ENCODE results near the gene LARGE1. TPM values are rescaled to one million over a fixed set of nuclear protein-coding genes. Genes with fewer than 3 reads are reported as not detected.

LARGE1 gene
- total RNA-seq, 1 experiment from 2014 or later, result 1.5 TPM

- TF ChIP-seq REST (IDR thresholded peaks at IDR 0.05; ENCODE audit: low read depth) (no peak), YY1 (IDR thresholded peaks at IDR 0.05; ENCODE audit: extremely low read depth, insufficient replicate concordance, low read depth, low read length) (no peak), JUND (IDR thresholded peaks at IDR 0.05) (no peak), ZNF274 (IDR thresholded peaks at IDR 0.05; ENCODE audit: low read depth, low read length) (no peak), TCF7L2 (IDR thresholded peaks at IDR 0.05; ENCODE audit: borderline replicate concordance, extremely low read depth, insufficient read depth, insufficient read length) (no peak), POLR2A (IDR thresholded peaks at IDR 0.05; ENCODE audit: borderline replicate concordance, extremely low read depth, insufficient read depth, insufficient read length) (no peak), CEBPB (IDR thresholded peaks at IDR 0.05; ENCODE audit: low read depth) (no peak), EZH2phosphoT487 (IDR thresholded peaks at IDR 0.05; ENCODE audit: borderline replicate concordance) (no peak), RAD21 (IDR thresholded peaks at IDR 0.05; ENCODE audit: low read depth) (no peak)
Observed at GRCh38 chr22:33687464-33687863, 232.8 kb downstream of the LARGE1 start (continued).

GRCh38 chr22:33684087-33684486 is 236.2 kb downstream of the LARGE1 start:
- intact Hi-C loops (cut with micrococcal nuclease), result no loop called here
- Histone ChIP-seq H4K20me1 (ENCODE audit: insufficient read depth) (no peaks in the 10 kb centered on the region), H3K4me3 (replicated peaks in 1 of 2; ENCODE audit: low read depth in 1 of 2, low read length in 2 of 2) (no peak overlapping the region), H3K79me2 (ENCODE audit: insufficient read depth, low read length) (no peaks in the 10 kb centered on the region), H3K9me2 (ENCODE audit: insufficient read depth) (no peaks in the 10 kb centered on the region), H3K9me3 (ENCODE audit: control insufficient read depth in 1 of 2, insufficient read depth in 1 of 2, low read depth in 1 of 2, low read length in 2 of 2) (peaks cover 7 to 29% of the 10 kb centered on the region in 2 experiments; a peak in 2 of 4 replicates), H3K36me3 (ENCODE audit: control insufficient read depth in 1 of 2, insufficient read depth in 2 of 2, low read length in 2 of 2) (no peaks in the 10 kb centered on the region), H2AFZ (ENCODE audit: low read depth, low read length, poor library complexity, severe bottlenecking) (no peak overlapping the region), H3K9ac (ENCODE audit: low read length) (no peak overlapping the region), H3K4me2 (ENCODE audit: low read length) (no peak overlapping the region), H3K4me1 (ENCODE audit: control insufficient read depth in 1 of 2, insufficient read depth in 2 of 2, low read length in 2 of 2) (no peaks in the 10 kb centered on the region), H3K27me3 (ENCODE audit: insufficient read depth, low read length) (no peaks in the 10 kb centered on the region), H3K27ac (ENCODE audit: low read depth, low read length) (no peak overlapping the region)
- no peak for DNase-seq (ENCODE audit: low read depth, low spot score)
- RAD21 ChIA-PET (ENCODE audit: low non-redundant PET in 1 of 2, low total read pairs in 2 of 2, uncharacterized antibody in 2 of 2, unreplicated experiment in 2 of 2), result no interaction called here
- ATAC-seq, result no peak
- CTCF ChIA-PET, result no interaction called here
- POLR2A ChIA-PET, result no interaction called here
- BruUV-seq (replicated peaks), result no TSS peak
- no peak for TF ChIP-seq TCF7L2 (IDR thresholded peaks at IDR 0.05; ENCODE audit: borderline replicate concordance, extremely low read depth, insufficient read depth, insufficient read length)
- TF ChIP-seq RAD21 (IDR thresholded peaks at IDR 0.05; ENCODE audit: low read depth), result no peak
- TF ChIP-seq EGR1 (IDR thresholded peaks at IDR 0.05; ENCODE audit: low read depth), result no peak
- no peak for TF ChIP-seq ZBTB33 (IDR thresholded peaks at IDR 0.05; ENCODE audit: extremely low read depth, insufficient replicate concordance, low read length)
- TF ChIP-seq ATF3 (IDR thresholded peaks at IDR 0.05), result no peak
- TF ChIP-seq EZH2phosphoT487 (IDR thresholded peaks at IDR 0.05; ENCODE audit: borderline replicate concordance), result no peak
- no peak for TF ChIP-seq SP1 (IDR thresholded peaks at IDR 0.05; ENCODE audit: low read depth)
- no peak for TF ChIP-seq YY1 (IDR thresholded peaks at IDR 0.05; ENCODE audit: extremely low read depth, insufficient replicate concordance, low read depth, low read length)
- TF ChIP-seq ZFX (IDR thresholded peaks at IDR 0.05), result no peak
- TF ChIP-seq EZH2 (IDR thresholded peaks at IDR 0.05), result no peak
- no peak for TF ChIP-seq CBX3 (IDR thresholded peaks at IDR 0.05; ENCODE audit: low read depth)
- no peak for TF ChIP-seq POLR2AphosphoS5 (IDR thresholded peaks at IDR 0.05; ENCODE audit: low read depth, low read length)
- TF ChIP-seq ZNF274 (IDR thresholded peaks at IDR 0.05; ENCODE audit: low read depth, low read length), result no peak
- TF ChIP-seq SIN3A (IDR thresholded peaks at IDR 0.05; ENCODE audit: low read depth), result no peak
- no peak for TF ChIP-seq MAX (IDR thresholded peaks at IDR 0.05)
- no peak for TF ChIP-seq SRF (IDR thresholded peaks at IDR 0.05; ENCODE audit: low read depth)
- TF ChIP-seq FOSL1 (IDR thresholded peaks at IDR 0.05; ENCODE audit: low read depth), result no peak
- TF ChIP-seq ELF1 (IDR thresholded peaks at IDR 0.05; ENCODE audit: borderline replicate concordance, low read depth), result no peak
- no peak for TF ChIP-seq CEBPB (IDR thresholded peaks at IDR 0.05; ENCODE audit: low read depth)
